ENCODE measurements around the gene GATAD2B.
"Not testable (repeated sequence)": the region's sequence is repeated elsewhere in the genome, so short reads cannot be mapped to it uniquely, and the experiment has no call there.

DNA sequence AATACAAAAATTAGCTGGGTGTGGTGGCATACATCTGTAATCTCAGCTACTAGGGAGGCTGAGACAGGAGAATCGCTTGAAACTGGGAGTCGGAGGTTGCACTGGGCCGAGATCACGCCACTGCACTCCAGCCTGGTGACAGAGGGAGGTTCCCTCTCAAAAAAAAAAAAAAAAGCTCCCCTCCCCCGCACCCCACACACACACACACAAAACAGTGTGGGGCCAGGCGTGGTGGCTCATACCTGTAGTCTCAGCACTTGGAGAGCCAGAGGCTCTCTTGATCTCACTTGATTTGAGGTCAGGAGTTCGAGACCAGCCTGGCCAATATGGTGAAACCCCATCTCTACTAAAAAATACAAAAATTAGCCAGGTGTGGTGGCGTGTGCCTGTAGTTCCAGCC lies 16.9 kb downstream of the GATAD2B start:
- TF ChIP-seq EZH2 (IDR thresholded peaks at IDR 0.05); POLR2AphosphoS5 (IDR thresholded peaks at IDR 0.05; ENCODE audit: borderline replicate concordance, low read depth, low read length): not testable (repeated sequence)
